Parathyroid adenoma (tissue), 2 donors: ENCODE results near the gene APPBP2.

Experiments used
- H2AFZ ChIP-seq: fragments of 300-600 bp; sonication (generic); one replicate; pipeline ENCODE4 v1.7.0; 2017; ENCODE audit warnings: antibody characterized with exemption, mild to moderate bottlenecking
- H3K27ac ChIP-seq: fragments of 300-600 bp; sonication (generic); one replicate; pipeline ENCODE4 v1.7.0; 2017
- H3K27me3 ChIP-seq: fragments of 300-600 bp; sonication (generic); one replicate; pipeline ENCODE4 v1.7.0; 2017; ENCODE audit warnings: low read length; ENCODE audit not compliant: control insufficient read depth, insufficient read depth
- H3K36me3 ChIP-seq: fragments of 300-600 bp; sonication (generic); one replicate; pipeline ENCODE4 v1.7.0; 2017; ENCODE audit warnings: low read length; ENCODE audit not compliant: control insufficient read depth, insufficient read depth
- H3K4me1 ChIP-seq: fragments of 300-600 bp; sonication (generic); one replicate; pipeline ENCODE4 v1.7.0; 2017; ENCODE audit warnings: control low read depth
- H3K4me2 ChIP-seq: fragments of 300-600 bp; sonication (generic); one replicate; pipeline ENCODE4 v1.7.0; 2017; ENCODE audit warnings: low read length
- H3K4me3 ChIP-seq: fragments of 300-600 bp; sonication (generic); one replicate; pipeline ENCODE4 v1.7.0; 2017; ENCODE audit warnings: low read depth, low read length
- H3K79me2 ChIP-seq: fragments of 300-600 bp; sonication (generic); one replicate; pipeline ENCODE4 v1.7.0; 2017; ENCODE audit warnings: control low read depth
- H3K9ac ChIP-seq: fragments of 300-600 bp; sonication (generic); one replicate; pipeline ENCODE4 v1.7.0; 2017; ENCODE audit warnings: mild to moderate bottlenecking
- H3K9me3 ChIP-seq: fragments of 300-600 bp; sonication (generic); one replicate; pipeline ENCODE4 v1.7.0; 2017; ENCODE audit warnings: low read length; ENCODE audit not compliant: control insufficient read depth
- CTCF ChIP-seq: fragments of 300-600 bp; sonication (generic); IDR thresholded peaks from one replicate; pipeline ENCODE4 v1.7.0; 2017; ENCODE audit warnings: antibody characterized with exemption, mild to moderate bottlenecking
- donor health status: primary hyperparathyroidism.

The APPBP2 gene

GRCh38 chr17:60416368-60416925 is 109.6 kb downstream of the APPBP2 start:
- no peak for TF ChIP-seq CTCF
- Histone ChIP-seq H3K27ac (no peak overlapping the region), H3K4me1 (no peaks in the 10 kb centered on the region), H3K36me3 (no peaks in the 10 kb centered on the region), H3K79me2 (no peaks in the 10 kb centered on the region), H3K27me3 (no peaks in the 10 kb centered on the region), H3K4me2 (no peak overlapping the region), H2AFZ (no peak overlapping the region), H3K9me3 (no peaks in the 10 kb centered on the region), H3K9ac (no peak overlapping the region), H3K4me3 (no peak overlapping the region)

GRCh38 chr17:60415146-60415545 is 110.9 kb downstream of the APPBP2 start:
- Histone ChIP-seq H3K4me3 (no peak overlapping the region), H3K4me2 (no peak overlapping the region), H3K4me1 (no peaks in the 10 kb centered on the region), H3K79me2 (no peaks in the 10 kb centered on the region), H3K27me3 (no peaks in the 10 kb centered on the region), H3K9me3 (no peaks in the 10 kb centered on the region), H3K36me3 (no peaks in the 10 kb centered on the region), H2AFZ (no peak overlapping the region), H3K9ac (no peak overlapping the region), H3K27ac (no peak overlapping the region)
- no peak for TF ChIP-seq CTCF

GRCh38 chr17:60412701-60413100 is 113.3 kb downstream of the APPBP2 start:
- no peak for TF ChIP-seq CTCF
- Histone ChIP-seq H3K36me3 (no peaks in the 10 kb centered on the region), H3K9ac (no peak overlapping the region), H3K9me3 (no peaks in the 10 kb centered on the region), H3K4me2 (no peak overlapping the region), H3K4me3 (no peak overlapping the region), H3K4me1 (no peaks in the 10 kb centered on the region), H3K27ac (no peak overlapping the region), H3K27me3 (no peaks in the 10 kb centered on the region), H2AFZ (peak overlapping the region; percentile 41), H3K79me2 (no peaks in the 10 kb centered on the region)

- H3K4me2 ChIP-seq: no peak overlapping the region
- TF ChIP-seq CTCF: no peak
- no peaks in the 10 kb centered on the region for H3K36me3 ChIP-seq
- H2AFZ ChIP-seq: no peak overlapping the region
- no peak overlapping the region for H3K27ac ChIP-seq
- no peaks in the 10 kb centered on the region for H3K4me1 ChIP-seq
- H3K4me3 ChIP-seq: no peak overlapping the region
- H3K27me3 ChIP-seq: no peaks in the 10 kb centered on the region
- no peaks in the 10 kb centered on the region for H3K79me2 ChIP-seq
- no peak overlapping the region for H3K9ac ChIP-seq
- H3K9me3 ChIP-seq: no peaks in the 10 kb centered on the region
Measured at GRCh38 chr17:60410001-60410400, 116.0 kb downstream of the APPBP2 start.

GRCh38 chr17:60406887-60407286 is 119.2 kb downstream of the APPBP2 start:
- no peak overlapping the region for H2AFZ ChIP-seq
- no peaks in the 10 kb centered on the region for H3K9me3 ChIP-seq
- no peaks in the 10 kb centered on the region for H3K27me3 ChIP-seq
- peaks cover 5% of the 10 kb centered on the region for H3K4me1 ChIP-seq
- H3K79me2 ChIP-seq: no peaks in the 10 kb centered on the region
- H3K4me2 ChIP-seq: no peak overlapping the region
- H3K4me3 ChIP-seq: no peak overlapping the region
- no peak overlapping the region for H3K9ac ChIP-seq
- TF ChIP-seq CTCF: no peak
- H3K36me3 ChIP-seq: no peaks in the 10 kb centered on the region
- no peak overlapping the region for H3K27ac ChIP-seq
